Measurements from ENCODE around the gene FAM53A.
"Not testable (repeated sequence)": the region's sequence is repeated elsewhere in the genome, so short reads cannot be mapped to it uniquely, and the experiment has no call there.

The FAM53A gene

GRCh38 chr4:1706358-1706757 is 22.2 kb upstream of the FAM53A start:
- Mint-ChIP-seq H3K9me3 (no peaks in the 10 kb centered on the region), H3K27me3 (ENCODE audit: low read depth, poor library complexity) (no peaks in the 10 kb centered on the region), H3K4me3 (no peak overlapping the region), H3K36me3 (ENCODE audit: low read depth) (peaks cover 52% of the 10 kb centered on the region), H3K4me1 (peaks cover 32% of the 10 kb centered on the region), H3K27ac (peak overlapping the region; percentile 64)
- TF ChIP-seq, protein P1, sequence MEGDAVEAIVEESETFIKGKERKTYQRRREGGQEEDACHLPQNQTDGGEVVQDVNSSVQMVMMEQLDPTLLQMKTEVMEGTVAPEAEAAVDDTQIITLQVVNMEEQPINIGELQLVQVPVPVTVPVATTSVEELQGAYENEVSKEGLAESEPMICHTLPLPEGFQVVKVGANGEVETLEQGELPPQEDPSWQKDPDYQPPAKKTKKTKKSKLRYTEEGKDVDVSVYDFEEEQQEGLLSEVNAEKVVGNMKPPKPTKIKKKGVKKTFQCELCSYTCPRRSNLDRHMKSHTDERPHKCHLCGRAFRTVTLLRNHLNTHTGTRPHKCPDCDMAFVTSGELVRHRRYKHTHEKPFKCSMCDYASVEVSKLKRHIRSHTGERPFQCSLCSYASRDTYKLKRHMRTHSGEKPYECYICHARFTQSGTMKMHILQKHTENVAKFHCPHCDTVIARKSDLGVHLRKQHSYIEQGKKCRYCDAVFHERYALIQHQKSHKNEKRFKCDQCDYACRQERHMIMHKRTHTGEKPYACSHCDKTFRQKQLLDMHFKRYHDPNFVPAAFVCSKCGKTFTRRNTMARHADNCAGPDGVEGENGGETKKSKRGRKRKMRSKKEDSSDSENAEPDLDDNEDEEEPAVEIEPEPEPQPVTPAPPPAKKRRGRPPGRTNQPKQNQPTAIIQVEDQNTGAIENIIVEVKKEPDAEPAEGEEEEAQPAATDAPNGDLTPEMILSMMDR (IDR thresholded peaks at IDR 0.05), result no peak
- DNase-seq, result no peak

GRCh38 chr4:1705732-1706131 is 21.6 kb upstream of the FAM53A start:
- no peaks in the 10 kb centered on the region for H3K9me3 Mint-ChIP-seq
- H3K27ac Mint-ChIP-seq, result no peak overlapping the region
- H3K36me3 Mint-ChIP-seq (ENCODE audit: low read depth), result peaks cover 52% of the 10 kb centered on the region
- H3K4me1 Mint-ChIP-seq, result peaks cover 26% of the 10 kb centered on the region
- no peak for DNase-seq
- TF ChIP-seq, protein P1 (IDR thresholded peaks at IDR 0.05), result no peak
- H3K27me3 Mint-ChIP-seq (ENCODE audit: low read depth, poor library complexity), result no peaks in the 10 kb centered on the region
- no peak overlapping the region for H3K4me3 Mint-ChIP-seq

GRCh38 chr4:1703867-1704266 is 19.8 kb upstream of the FAM53A start:
- Mint-ChIP-seq H3K27ac (no peak overlapping the region), H3K4me1 (peaks cover 7% of the 10 kb centered on the region), H3K9me3 (no peaks in the 10 kb centered on the region), H3K36me3 (ENCODE audit: low read depth) (peaks cover 55% of the 10 kb centered on the region), H3K4me3 (no peak overlapping the region), H3K27me3 (ENCODE audit: low read depth, poor library complexity) (no peaks in the 10 kb centered on the region)
- TF ChIP-seq, protein P1 (IDR thresholded peaks at IDR 0.05), result no peak
- no peak for DNase-seq

DNA sequence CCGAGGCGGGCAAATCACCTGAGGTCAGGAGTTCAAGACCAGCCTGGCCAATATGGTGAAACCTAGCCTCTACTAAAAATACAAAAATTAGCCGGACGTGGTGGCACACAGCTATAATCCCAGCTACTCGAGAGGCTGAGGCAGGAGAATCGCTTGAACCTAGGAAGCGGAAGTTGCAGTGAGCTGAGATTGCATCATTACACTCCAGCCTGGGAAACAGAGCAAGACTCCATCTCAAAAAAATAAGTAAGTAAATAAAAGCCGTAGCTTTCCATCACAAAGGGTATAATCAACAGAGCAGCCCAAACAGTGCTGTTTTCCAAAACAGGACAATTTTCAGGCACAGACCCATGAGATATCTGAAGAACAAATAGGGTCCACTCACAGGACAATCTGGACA is 17.6 kb upstream of the FAM53A start:
- not testable (repeated sequence) for DNase-seq; H3K27me3 Mint-ChIP-seq (ENCODE audit: low read depth, poor library complexity); H3K4me1 Mint-ChIP-seq; H3K4me3 Mint-ChIP-seq; H3K9me3 Mint-ChIP-seq; H3K27ac Mint-ChIP-seq
- H3K36me3 Mint-ChIP-seq (ENCODE audit: low read depth), result peaks cover 46% of the 10 kb centered on the region

GRCh38 chr4:1695913-1696312 is 11.8 kb upstream of the FAM53A start:
- H3K36me3 Mint-ChIP-seq (ENCODE audit: low read depth), result peaks cover 59% of the 10 kb centered on the region
- no peak overlapping the region for H3K27ac Mint-ChIP-seq
- TF ChIP-seq, protein P1 (IDR thresholded peaks at IDR 0.05), result no peak
- H3K4me3 Mint-ChIP-seq, result no peak overlapping the region
- no peaks in the 10 kb centered on the region for H3K4me1 Mint-ChIP-seq
- H3K27me3 Mint-ChIP-seq (ENCODE audit: low read depth, poor library complexity), result no peaks in the 10 kb centered on the region
- no peaks in the 10 kb centered on the region for H3K9me3 Mint-ChIP-seq
- no peak for DNase-seq

DNA sequence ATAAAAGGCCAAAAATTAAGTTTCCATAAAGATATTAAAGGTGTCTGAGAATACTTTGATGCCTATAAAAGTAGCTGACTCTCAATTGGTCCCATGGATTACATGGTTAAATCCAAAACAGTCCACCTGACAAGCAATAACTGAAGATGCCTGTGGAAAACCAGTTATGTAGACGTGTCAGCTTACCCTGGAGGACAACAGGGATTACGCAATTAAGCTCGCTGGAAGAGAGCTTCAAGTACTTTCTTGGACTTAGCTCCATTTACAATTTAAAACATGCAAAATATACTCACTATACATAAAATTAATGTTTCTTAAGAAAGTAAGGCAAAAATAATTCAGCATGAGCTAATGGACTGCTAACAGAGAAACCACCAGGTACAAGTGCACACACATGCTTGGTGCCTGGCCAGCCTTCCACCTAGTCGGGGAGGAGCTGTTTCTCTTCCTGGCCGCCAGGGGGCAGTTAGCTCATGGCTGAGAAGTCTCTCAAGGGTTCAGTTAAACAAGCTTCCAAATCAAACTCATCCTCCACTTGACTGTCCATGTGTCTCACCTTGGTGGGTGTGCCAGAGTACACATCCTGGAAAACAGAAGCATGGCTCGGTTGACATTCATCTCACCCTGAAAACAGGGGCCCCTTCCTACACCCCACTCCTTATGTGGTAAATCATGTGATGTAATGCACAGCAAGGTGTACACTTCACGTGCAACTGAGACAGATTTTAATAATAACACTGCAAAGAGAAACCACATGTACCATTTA is 9.2 kb upstream of the FAM53A start:
- H3K9me3 Mint-ChIP-seq, result no peaks in the 10 kb centered on the region
- H3K27me3 Mint-ChIP-seq (ENCODE audit: low read depth, poor library complexity), result no peaks in the 10 kb centered on the region
- peak overlapping the region; percentile 57 for H3K27ac Mint-ChIP-seq
- peaks cover 52% of the 10 kb centered on the region for H3K36me3 Mint-ChIP-seq (ENCODE audit: low read depth)
- TF ChIP-seq, protein P1 (IDR thresholded peaks at IDR 0.05), result peak; percentile 91
- H3K4me1 Mint-ChIP-seq, result no peaks in the 10 kb centered on the region
- H3K4me3 Mint-ChIP-seq, result no peak overlapping the region
- DNase-seq, result peak; percentile 78

Data from nephron progenitor cell (in vitro differentiated cells).